MM.1S (cell line): ENCODE data around the gene SAMD4A.

Experiments used
- DNase-seq: peaks from one replicate; pipeline ENCODE4 v3.0.0-alpha.2; 2015
- H2AFZ ChIP-seq: fragments of 300-600 bp; sonication (generic); 2 replicates; pipeline ENCODE4 v1.6.0; 2016; ENCODE audit warnings: antibody characterized with exemption, low read length
- H3F3A ChIP-seq: fragments of 300-600 bp; sonication (generic); 2 replicates; pipeline ENCODE4 v1.6.1; 2016; ENCODE audit warnings: mild to moderate bottlenecking, antibody characterized with exemption, low read length, moderate library complexity, mixed read lengths; ENCODE audit not compliant: insufficient read depth
- H3K27ac ChIP-seq: fragments of 300-600 bp; sonication (generic); 2 replicates; pipeline ENCODE4 v1.5.1; 2016; ENCODE audit warnings: mild to moderate bottlenecking, low read length
- H3K27me3 ChIP-seq: fragments of 300-600 bp; sonication (generic); replicated peaks from 2 replicates; pipeline ENCODE4 v1.6.0; 2016; ENCODE audit warnings: low read length; ENCODE audit not compliant: insufficient read depth
- H3K36me3 ChIP-seq: fragments of 300-600 bp; sonication (generic); replicated peaks from 2 replicates; pipeline ENCODE4 v1.6.1; 2016; ENCODE audit warnings: mild to moderate bottlenecking, low read length, mixed read lengths; ENCODE audit not compliant: insufficient read depth
- H3K4me1 ChIP-seq: fragments of 300-600 bp; sonication (generic); 2 replicates; pipeline ENCODE4 v1.6.1; 2016; ENCODE audit warnings: low read length, mixed read lengths
- H3K4me2 ChIP-seq: fragments of 300-600 bp; sonication (generic); 2 replicates; pipeline ENCODE4 v1.6.0; 2016; ENCODE audit warnings: low read depth, low read length
- H3K4me3 ChIP-seq: fragments of 300-600 bp; sonication (generic); 2 replicates; pipeline ENCODE4 v1.5.1; 2016; ENCODE audit warnings: low read length, mixed read lengths
- H3K79me2 ChIP-seq: fragments of 300-600 bp; sonication (generic); 2 replicates; pipeline ENCODE4 v1.6.1; 2016; ENCODE audit warnings: mixed run types, low read length, mixed read lengths
- H3K9ac ChIP-seq: fragments of 300-600 bp; sonication (generic); 2 replicates; pipeline ENCODE4 v1.6.1; 2016; ENCODE audit warnings: low read length, mixed read lengths
- H3K9me2 ChIP-seq: fragments of 300-600 bp; sonication (generic); replicated peaks from 2 replicates; pipeline ENCODE4 v1.6.1; 2016; ENCODE audit warnings: mild to moderate bottlenecking, low read length, mixed read lengths; ENCODE audit not compliant: insufficient read depth
- H3K9me3 ChIP-seq: fragments of 300-600 bp; sonication (generic); replicated peaks from 2 replicates; pipeline ENCODE4 v1.6.1; 2016; ENCODE audit warnings: mild to moderate bottlenecking, low read length, mixed read lengths; ENCODE audit not compliant: insufficient read depth
- H4K20me1 ChIP-seq: fragments of 300-600 bp; sonication (generic); 2 replicates; pipeline ENCODE4 v1.6.1; 2016; ENCODE audit warnings: mild to moderate bottlenecking, low read length, moderate library complexity, mixed read lengths; ENCODE audit not compliant: insufficient read depth
- EZH2 ChIP-seq: fragments of 300-600 bp; sonication (generic); optimal IDR thresholded peaks from 2 replicates; pipeline ENCODE3; 2017; ENCODE audit warnings: low read depth, mild to moderate bottlenecking, antibody characterized with exemption, low read length, mixed read lengths
- EZH2phosphoT487 ChIP-seq: fragments of 300-600 bp; sonication (generic); IDR thresholded peaks from 2 replicates; pipeline ENCODE4 v1.6.1; 2018; ENCODE audit warnings: antibody characterized with exemption, low read length
- TF ChIP-seq, protein P1 (sequence below): fragments of 300-600 bp; sonication (generic); IDR thresholded peaks from 2 replicates; pipeline ENCODE4 v1.5.1; 2016; ENCODE audit warnings: antibody characterized with exemption, low read length, mixed read lengths

The SAMD4A gene

GRCh38 chr14:54711812-54712464 is 145.0 kb downstream of the SAMD4A start:
- no peaks in the 10 kb centered on the region for H3K9me3 ChIP-seq
- no peak overlapping the region for H3K9ac ChIP-seq
- peak overlapping the region; percentile 29; the same call in 1 of the 2 replicates for H3K27ac ChIP-seq
- H3K36me3 ChIP-seq, result no peaks in the 10 kb centered on the region
- H3K27me3 ChIP-seq, result no peaks in the 10 kb centered on the region
- H4K20me1 ChIP-seq, result no peaks in the 10 kb centered on the region
- H3K9me2 ChIP-seq, result no peaks in the 10 kb centered on the region
- TF ChIP-seq EZH2phosphoT487 (no peak), EZH2 (no peak)
- TF ChIP-seq, protein P1, sequence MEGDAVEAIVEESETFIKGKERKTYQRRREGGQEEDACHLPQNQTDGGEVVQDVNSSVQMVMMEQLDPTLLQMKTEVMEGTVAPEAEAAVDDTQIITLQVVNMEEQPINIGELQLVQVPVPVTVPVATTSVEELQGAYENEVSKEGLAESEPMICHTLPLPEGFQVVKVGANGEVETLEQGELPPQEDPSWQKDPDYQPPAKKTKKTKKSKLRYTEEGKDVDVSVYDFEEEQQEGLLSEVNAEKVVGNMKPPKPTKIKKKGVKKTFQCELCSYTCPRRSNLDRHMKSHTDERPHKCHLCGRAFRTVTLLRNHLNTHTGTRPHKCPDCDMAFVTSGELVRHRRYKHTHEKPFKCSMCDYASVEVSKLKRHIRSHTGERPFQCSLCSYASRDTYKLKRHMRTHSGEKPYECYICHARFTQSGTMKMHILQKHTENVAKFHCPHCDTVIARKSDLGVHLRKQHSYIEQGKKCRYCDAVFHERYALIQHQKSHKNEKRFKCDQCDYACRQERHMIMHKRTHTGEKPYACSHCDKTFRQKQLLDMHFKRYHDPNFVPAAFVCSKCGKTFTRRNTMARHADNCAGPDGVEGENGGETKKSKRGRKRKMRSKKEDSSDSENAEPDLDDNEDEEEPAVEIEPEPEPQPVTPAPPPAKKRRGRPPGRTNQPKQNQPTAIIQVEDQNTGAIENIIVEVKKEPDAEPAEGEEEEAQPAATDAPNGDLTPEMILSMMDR, result no peak
- H3K4me2 ChIP-seq, result peak overlapping the region; percentile 69
- peaks cover 15% of the 10 kb centered on the region; the same call in 1 of the 2 replicates for H3K4me1 ChIP-seq
- no peaks in the 10 kb centered on the region for H3F3A ChIP-seq
- H3K79me2 ChIP-seq, result no peaks in the 10 kb centered on the region
- peak overlapping the region; percentile 69 for H2AFZ ChIP-seq
- DNase-seq, result no peak
- no peak overlapping the region for H3K4me3 ChIP-seq

DNA sequence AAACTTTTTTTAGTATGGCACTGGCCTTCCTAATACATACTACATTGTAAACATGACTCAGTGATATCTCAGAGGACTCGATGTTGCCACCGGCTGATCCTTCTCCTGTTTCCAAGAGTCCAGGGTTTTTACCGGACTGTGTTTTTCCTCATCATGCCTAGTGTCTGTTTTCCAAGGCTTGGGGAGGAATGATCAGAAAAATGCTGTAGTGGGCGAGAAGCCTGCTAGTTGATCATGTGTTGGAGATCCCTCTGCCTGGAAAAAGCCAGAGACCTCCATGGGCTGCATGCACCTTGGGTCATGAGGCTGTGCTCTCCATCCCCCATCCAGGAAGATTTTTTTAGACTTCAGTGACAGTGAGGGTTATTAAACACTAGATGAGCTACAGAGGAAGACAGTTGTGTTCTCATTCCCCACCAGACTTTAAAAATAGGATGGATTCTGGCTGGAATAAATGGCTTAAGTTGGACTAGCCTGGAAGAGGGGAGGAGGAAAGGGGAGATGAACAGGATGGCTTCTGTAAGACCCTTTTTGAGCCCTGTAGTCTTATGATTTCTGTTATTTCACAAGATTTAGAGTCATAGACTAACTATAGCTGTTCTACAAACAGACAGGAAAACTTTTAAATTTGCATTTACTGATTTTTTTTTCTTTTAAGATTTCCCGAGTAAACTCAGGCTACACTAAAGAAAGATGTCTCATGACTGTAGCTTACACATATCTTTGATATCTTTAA is 145.7 kb downstream of the SAMD4A start:
- peak overlapping the region; percentile 69 for H3K4me2 ChIP-seq
- H3K4me3 ChIP-seq, result no peak overlapping the region
- no peaks in the 10 kb centered on the region for H3K79me2 ChIP-seq
- H3K4me1 ChIP-seq, result peaks cover 15% of the 10 kb centered on the region; the same call in 1 of the 2 replicates
- TF ChIP-seq EZH2phosphoT487 (no peak), EZH2 (no peak)
- TF ChIP-seq, protein P1, result no peak
- H3K9me3 ChIP-seq, result no peaks in the 10 kb centered on the region
- no peaks in the 10 kb centered on the region for H4K20me1 ChIP-seq
- peak overlapping the region; percentile 29; the same call in 1 of the 2 replicates for H3K27ac ChIP-seq
- no peaks in the 10 kb centered on the region for H3K36me3 ChIP-seq
- no peaks in the 10 kb centered on the region for H3K9me2 ChIP-seq
- no peaks in the 10 kb centered on the region for H3F3A ChIP-seq
- peak overlapping the region; percentile 69; the same call in 1 of the 2 replicates for H2AFZ ChIP-seq
- H3K27me3 ChIP-seq, result no peaks in the 10 kb centered on the region
- DNase-seq, result no peak
- H3K9ac ChIP-seq, result no peak overlapping the region

DNA sequence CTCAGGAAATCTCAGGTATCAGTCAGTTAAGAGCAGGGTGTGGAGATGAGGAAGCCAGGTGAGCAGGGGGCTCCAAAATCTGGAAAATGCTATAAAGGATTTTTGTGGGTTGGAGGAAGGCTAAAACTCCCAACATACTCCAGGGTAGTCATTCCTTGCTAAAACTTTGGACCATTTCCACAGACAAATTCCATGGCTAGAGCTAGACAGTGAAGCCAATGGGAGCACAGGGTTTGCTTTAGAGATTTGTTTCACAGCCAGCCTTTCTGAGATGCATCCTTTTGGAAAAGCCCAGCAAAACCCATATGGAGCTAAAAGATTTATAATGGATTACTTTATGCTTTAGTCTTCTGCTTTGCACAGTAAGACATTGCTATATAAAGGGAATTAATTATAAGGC is 146.5 kb downstream of the SAMD4A start:
- H3F3A ChIP-seq, result no peaks in the 10 kb centered on the region
- no peaks in the 10 kb centered on the region for H3K79me2 ChIP-seq
- H3K9ac ChIP-seq, result no peak overlapping the region
- H3K9me2 ChIP-seq, result no peaks in the 10 kb centered on the region
- no peaks in the 10 kb centered on the region for H3K9me3 ChIP-seq
- TF ChIP-seq EZH2phosphoT487, result no peak
- no peak for TF ChIP-seq EZH2
- TF ChIP-seq, protein P1, result no peak
- H3K4me2 ChIP-seq, result no peak overlapping the region
- H4K20me1 ChIP-seq, result no peaks in the 10 kb centered on the region
- H3K36me3 ChIP-seq, result no peaks in the 10 kb centered on the region
- H2AFZ ChIP-seq, result no peak overlapping the region
- H3K4me1 ChIP-seq, result peaks cover 15% of the 10 kb centered on the region; the same call in 1 of the 2 replicates
- H3K27me3 ChIP-seq, result no peaks in the 10 kb centered on the region
- H3K27ac ChIP-seq, result no peak overlapping the region
- no peak overlapping the region for H3K4me3 ChIP-seq
- DNase-seq, result no peak
